IPS-NIHi7 (cell line): Measurements from ENCODE around the gene PGLYRP4.
"Not testable (repeated sequence)": the region's sequence is repeated elsewhere in the genome, so short reads cannot be mapped to it uniquely, and the experiment has no call there.

Experiments
- DNase-seq: peaks from one replicate; pipeline ENCODE4 v3.0.0; 2012; ENCODE audit warnings: mixed read lengths; ENCODE audit errors: extremely low spot score

Gene PGLYRP4

GRCh38 chr1:153337980-153338853, 10.4 kb downstream of the PGLYRP4 start:
- no peak for DNase-seq

- no peak for DNase-seq
Measured at GRCh38 chr1:153336650-153337049, 12.0 kb downstream of the PGLYRP4 start.

GRCh38 chr1:153333902-153334301, 14.7 kb downstream of the PGLYRP4 start:
- DNase-seq, result no peak

- DNase-seq, result no peak
Measured at GRCh38 chr1:153324912-153325311, 23.7 kb downstream of the PGLYRP4 start.

GRCh38 chr1:153322568-153322967, 26.1 kb downstream of the PGLYRP4 start:
- DNase-seq, result no peak

GRCh38 chr1:153318145-153318544, 30.5 kb downstream of the PGLYRP4 start:
- not testable (repeated sequence) for DNase-seq

GRCh38 chr1:153316013-153316412, 32.6 kb downstream of the PGLYRP4 start:
- DNase-seq, result not testable (repeated sequence)

GRCh38 chr1:153314388-153314787, 34.3 kb downstream of the PGLYRP4 start:
- not testable (repeated sequence) for DNase-seq

- no peak for DNase-seq
Measured at GRCh38 chr1:153313288-153313687, 35.4 kb downstream of the PGLYRP4 start.

- no peak for DNase-seq
Measured at GRCh38 chr1:153312570-153313186, 36.0 kb downstream of the PGLYRP4 start, which contains the start of gene PGLYRP3. Gene PGLYRP3 (minus strand): TSS chr1:153312952. CDS start chr1:153310665, 2,287 bp downstream.

- DNase-seq, result no peak
Measured at GRCh38 chr1:153310526-153310925, 38.1 kb downstream of the PGLYRP4 start.

GRCh38 chr1:153309441-153309840, 39.2 kb downstream of the PGLYRP4 start:
- no peak for DNase-seq

- no peak for DNase-seq
Measured at GRCh38 chr1:153308540-153308939, 40.1 kb downstream of the PGLYRP4 start.

GRCh38 chr1:153307221-153307600, 41.4 kb downstream of the PGLYRP4 start:
- no peak for DNase-seq

GRCh38 chr1:153306303-153307220, 42.1 kb downstream of the PGLYRP4 start:
- DNase-seq, result no peak

GRCh38 chr1:153305682-153306081, 43.0 kb downstream of the PGLYRP4 start:
- DNase-seq, result no peak

- DNase-seq, result no peak
Measured at GRCh38 chr1:153302308-153302707, 46.3 kb downstream of the PGLYRP4 start.

GRCh38 chr1:153293851-153294250, 54.8 kb downstream of the PGLYRP4 start:
- DNase-seq, result no peak

GRCh38 chr1:153293480-153293775, 55.2 kb downstream of the PGLYRP4 start:
- DNase-seq, result no peak

GRCh38 chr1:153292740-153293479, 55.7 kb downstream of the PGLYRP4 start:
- peak; percentile 47 for DNase-seq

GRCh38 chr1:153292185-153292584, 56.5 kb downstream of the PGLYRP4 start:
- DNase-seq, result no peak
